PC-9 (cell line): ENCODE measurements around the gene CARMIL1.

Experiments
- CTCF ChIP-seq: fragments of 200-600 bp; sonication (generic); conservative IDR thresholded peaks from 2 replicates; pipeline ENCODE4 v1.6.1; 2017; ENCODE audit warnings: mixed run types, antibody characterized with exemption, mild to moderate bottlenecking, moderate library complexity
- EZH2 ChIP-seq: fragments of 200-600 bp; sonication (generic); IDR thresholded peaks from 2 replicates; pipeline ENCODE4 v1.8.0; 2017; ENCODE audit warnings: antibody characterized with exemption, low read depth

- TF ChIP-seq CTCF (no peak), EZH2 (no peak)
Observed at GRCh38 chr6:25244865-25245264, 34.3 kb upstream of the CARMIL1 start.
